Stimulated activated CD8-positive, alpha-beta memory T cell treated with anti-CD3 and anti-CD28 coated beads, Interleukin-7, amount 100 ng/mL, for 1 hour (primary cell): Measurements from ENCODE around the gene FAM107B.
"Not testable (repeated sequence)": the region's sequence is repeated elsewhere in the genome, so short reads cannot be mapped to it uniquely, and the experiment has no call there.

Source experiments
- DNase-seq, 2 donors: peaks; one replicate each; pipeline ENCODE4 v3.0.0-alpha.2; 2020; ENCODE audit warnings: low read depth in 2 of 2

Gene FAM107B

GRCh38 chr10:14774797-14775196, at the start of gene FAM107B:
TSS of gene FAM107B (minus strand) at chr10:14774897. CDS start at chr10:14774663, 234 bp downstream.
- no peak for DNase-seq

DNA sequence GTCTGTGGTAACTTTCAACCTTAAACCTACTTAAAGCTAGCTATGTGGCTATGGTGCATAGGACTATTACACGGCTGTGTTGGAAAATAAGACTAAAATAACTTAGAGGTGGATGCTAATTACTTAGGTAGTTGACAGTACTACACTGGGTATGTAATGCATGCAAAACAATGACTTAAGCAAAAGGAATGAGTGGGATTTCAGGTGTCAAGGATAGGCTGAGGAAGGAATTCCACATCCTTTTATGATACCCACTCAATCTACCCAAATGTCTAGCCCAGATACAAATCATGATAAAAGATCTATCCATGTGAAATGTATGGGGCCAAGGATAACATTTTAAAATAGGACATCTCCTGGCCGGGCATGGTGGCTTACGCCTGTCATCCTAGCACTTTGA, 49.3 kb upstream of the FAM107B start:
- no peak for DNase-seq

- DNase-seq = no peak
Observed at GRCh38 chr10:14822879-14823755, 48.4 kb upstream of the FAM107B start.

- no peak for DNase-seq
Observed at GRCh38 chr10:14821635-14822375, 47.1 kb upstream of the FAM107B start.

DNA sequence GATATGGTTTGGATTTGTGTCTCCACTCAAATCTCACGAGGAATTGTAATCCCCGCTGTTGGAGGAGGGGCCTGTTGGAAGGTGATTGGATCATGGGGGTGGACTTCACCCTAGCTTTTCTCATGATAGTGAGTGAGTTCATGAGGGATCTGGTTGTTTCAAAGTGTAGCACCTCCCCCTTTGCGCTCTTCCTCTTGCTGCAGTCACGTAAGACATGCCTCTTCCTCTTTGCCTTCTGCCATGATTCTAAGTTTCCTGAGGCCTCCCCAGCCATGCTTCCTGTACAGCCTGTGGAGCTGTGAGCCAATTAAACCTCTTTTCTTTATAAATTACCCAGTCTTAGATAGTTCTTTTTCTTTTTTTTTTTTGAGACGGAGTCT, 46.1 kb upstream of the FAM107B start:
- no peak for DNase-seq

GRCh38 chr10:14820010-14820774, 45.5 kb upstream of the FAM107B start:
- no peak for DNase-seq

DNA sequence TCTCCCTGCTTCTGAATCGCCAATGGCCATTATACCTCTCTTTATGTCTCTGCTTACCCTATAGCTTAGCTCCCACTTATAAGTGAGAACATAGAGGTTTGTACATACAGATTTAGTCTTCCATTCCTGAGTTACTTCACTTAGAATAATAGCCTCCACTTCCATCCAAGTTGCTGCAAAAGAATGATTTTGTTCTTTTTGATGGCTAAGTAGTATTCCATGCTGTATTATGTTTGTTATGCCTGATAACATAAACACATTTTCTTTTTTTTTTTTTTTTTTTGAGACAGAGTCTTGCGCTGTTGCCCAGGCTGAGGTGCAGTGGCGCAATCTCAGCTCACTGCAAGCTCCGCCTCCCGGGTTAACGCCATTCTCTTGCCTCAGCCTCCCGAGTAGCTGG, 42.0 kb upstream of the FAM107B start:
- DNase-seq = not testable (repeated sequence)

GRCh38 chr10:14815681-14816080, 41.0 kb upstream of the FAM107B start:
- no peak for DNase-seq

- DNase-seq = no peak
Observed at GRCh38 chr10:14812271-14812670, 37.6 kb upstream of the FAM107B start.

- DNase-seq = no peak
Observed at GRCh38 chr10:14810969-14811953, 36.6 kb upstream of the FAM107B start.

DNA sequence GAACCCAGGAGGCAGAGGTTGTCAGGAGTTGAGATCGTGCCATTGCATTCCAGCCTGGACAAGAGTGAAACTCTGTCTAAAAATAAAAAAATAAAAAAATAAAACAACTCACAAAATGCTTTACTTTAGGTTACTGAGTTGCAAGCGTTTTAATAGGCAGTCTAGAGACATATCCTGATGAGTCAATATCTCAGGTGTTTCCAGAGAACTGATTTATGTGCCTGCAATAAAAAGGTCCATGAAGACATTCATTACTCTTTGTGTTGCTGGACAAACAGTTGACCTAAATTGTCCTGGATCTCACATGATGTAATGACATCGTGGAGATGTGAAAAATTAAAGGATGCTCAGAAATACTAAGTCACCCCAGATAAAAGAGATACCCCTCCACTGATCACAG, 31.6 kb upstream of the FAM107B start:
- no peak for DNase-seq

DNA sequence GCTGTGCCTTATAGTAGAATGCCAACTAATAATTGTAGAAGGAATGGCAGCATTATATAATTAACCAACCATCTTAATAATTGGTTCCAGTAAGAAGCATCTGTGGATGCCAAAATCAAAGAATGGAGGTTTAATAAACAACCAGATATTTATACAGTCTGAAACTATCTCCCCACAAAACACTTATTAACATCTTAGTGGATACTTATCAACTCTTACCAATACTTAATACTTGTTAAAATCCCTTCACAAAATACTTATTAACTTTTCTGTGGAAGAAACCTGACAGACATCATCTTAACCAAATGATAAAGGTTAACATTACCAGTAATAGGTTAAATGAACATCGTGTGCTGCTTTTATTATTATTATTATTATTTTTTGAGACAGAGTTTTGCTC, 29.1 kb upstream of the FAM107B start:
- no peak for DNase-seq

DNA sequence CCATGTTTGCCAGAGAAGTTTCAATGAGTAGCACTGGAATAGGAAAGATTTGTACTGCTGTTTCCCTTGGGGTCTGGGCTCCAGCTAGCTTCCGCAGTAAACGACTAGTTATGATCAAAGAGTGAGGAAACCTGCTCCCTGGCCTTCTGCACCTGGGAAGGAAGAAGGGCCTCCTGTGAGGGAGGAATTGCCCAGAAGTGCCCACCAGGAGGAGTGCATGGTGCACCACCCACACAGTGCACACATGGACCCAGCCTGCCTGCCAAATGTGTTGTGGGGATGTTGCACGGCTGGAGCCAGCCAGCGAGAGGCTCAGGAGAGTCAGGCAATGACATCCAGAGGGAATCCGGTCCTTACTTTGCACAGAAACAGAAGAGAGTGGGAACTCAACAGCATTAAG, 27.0 kb upstream of the FAM107B start:
- DNase-seq = no peak

DNA sequence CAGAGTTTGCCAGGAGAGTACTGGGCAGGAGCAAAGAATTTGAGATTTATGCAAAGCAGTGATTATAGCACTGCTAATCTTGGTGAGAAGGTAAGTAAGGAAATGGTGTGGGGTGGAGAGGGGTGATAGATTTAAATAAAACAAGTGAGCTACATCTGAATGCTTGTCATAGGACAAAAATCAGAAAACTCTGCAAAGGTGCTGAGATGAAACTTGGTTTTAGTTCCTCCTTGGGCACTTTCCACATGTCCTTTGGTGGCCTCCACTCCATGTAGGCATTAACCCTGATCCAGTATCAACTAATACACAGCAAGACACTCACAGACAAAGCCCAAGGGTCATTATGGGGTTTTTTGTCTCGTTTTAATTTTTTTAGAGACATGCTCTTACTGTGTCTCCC, 25.7 kb upstream of the FAM107B start:
- DNase-seq = no peak

DNA sequence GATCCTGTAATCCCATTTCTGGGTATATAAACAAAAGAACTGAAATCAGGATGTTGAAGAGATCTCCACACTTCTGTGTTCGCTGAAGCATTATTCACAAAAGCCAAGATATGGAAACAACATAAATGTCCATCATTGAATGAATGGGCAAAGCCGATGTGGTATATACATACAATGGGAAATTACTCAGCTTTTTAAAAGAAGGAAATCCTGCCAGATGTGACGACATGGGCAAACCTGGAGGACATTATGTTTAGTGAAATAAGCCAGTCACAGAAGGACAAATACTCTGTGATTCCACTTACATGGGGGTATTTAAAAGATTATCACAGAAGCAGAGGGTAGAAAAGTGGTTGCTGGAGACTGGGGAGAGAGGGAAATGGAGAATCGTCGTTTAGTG, 23.9 kb upstream of the FAM107B start:
- DNase-seq = no peak

- DNase-seq = no peak
Observed at GRCh38 chr10:14787938-14788337, 13.2 kb upstream of the FAM107B start.

DNA sequence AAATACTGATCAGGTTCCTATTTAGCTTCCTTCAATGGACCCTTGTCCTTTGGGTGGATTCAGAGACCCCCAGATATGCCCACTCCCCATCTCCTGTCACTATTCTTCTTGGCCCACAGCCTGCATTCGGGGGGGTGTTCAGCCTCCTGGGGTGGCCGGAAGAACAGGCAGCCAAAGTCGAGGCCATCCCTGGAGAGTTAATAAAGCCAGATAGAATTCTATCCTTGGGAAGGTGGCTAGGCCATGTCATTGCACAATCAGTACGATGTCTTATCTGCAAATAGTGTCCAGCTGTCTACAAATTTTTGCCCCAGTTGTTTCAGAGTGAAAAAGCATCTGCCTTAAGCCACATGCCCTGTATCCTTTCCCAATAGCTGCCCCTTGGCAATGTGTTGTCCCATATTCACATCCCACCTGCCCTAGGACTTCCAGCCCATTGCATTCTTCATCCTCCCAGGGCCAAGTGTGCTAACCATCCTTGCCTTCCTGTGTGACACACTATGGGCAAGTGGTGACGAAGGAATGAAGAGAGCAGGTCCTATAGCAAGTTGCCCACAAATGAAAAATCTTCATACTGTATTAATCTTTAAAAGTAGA, 9.9 kb upstream of the FAM107B start:
- no peak for DNase-seq

- DNase-seq = no peak
Observed at GRCh38 chr10:14782691-14783363, 8.1 kb upstream of the FAM107B start.

DNA sequence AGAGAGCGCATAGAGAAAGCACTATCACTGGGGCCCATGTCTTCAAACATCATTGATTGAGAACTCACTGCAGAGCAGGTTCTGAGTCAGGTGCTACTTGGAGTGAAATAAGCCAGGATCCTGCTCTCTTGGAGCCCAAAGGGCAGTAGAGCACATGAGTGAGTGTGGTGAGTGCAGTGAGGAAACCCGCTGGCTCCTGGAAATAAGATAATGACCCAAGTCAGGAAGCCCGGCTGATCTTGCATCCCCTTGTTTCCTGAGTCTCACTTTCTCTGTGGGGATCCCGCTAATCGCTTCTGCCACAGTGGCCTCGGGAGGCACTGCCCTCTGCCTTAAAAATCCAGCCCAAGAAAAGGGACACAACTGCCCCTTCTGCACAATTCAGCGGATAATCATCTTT, 7.1 kb upstream of the FAM107B start:
- no peak for DNase-seq

DNA sequence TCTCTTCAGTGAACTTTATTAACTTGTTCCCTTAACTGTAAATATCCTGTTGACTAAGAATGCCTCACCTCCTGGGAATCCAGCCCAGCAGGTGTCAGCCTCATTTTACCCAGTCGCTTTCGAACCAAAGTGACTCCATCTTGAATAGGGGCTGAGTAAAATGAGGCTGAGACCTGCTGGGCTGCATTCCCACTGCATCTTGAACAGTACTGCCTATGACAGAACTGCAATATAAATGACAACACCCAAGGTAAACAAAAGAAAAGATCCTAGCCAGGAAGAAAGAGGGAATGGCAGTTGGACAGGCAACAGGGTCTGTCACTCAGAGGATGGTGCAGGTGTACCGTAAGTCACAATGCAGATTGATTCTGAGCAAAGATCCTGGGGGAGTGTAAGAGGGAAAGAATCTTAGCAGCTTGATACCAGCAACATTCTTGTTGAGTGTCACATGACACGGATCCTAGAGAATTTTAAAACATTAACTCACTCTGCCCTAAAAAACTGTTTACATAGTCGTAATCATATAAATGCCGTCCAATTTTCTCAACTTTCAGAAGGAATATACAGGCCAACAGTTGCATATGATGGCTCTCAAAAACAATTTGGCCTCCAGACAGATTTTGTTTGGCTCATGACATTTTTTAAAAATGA, 4.4 kb upstream of the FAM107B start:
- DNase-seq = no peak
